Neural crest cell (in vitro differentiated cells): ENCODE results near the gene ARHGEF17. TPM values are rescaled to one million over a fixed set of nuclear protein-coding genes. Genes with fewer than 3 reads are reported as not detected.

Experiments
- DNase-seq: peaks from one replicate; pipeline ENCODE4 v3.0.0; 2021; ENCODE audit warnings: low read depth, mixed read lengths, low spot score
- H3K27ac Mint-ChIP-seq: one replicate; pipeline ENCODE4 v1.8.0; 2021; ENCODE audit warnings: mild to moderate bottlenecking, mixed read lengths; ENCODE audit not compliant: unreplicated experiment
- H3K27me3 Mint-ChIP-seq: 2 replicates; pipeline ENCODE4 v1.8.0; 2021; ENCODE audit warnings: low read depth, mild to moderate bottlenecking, mixed read lengths
- H3K36me3 Mint-ChIP-seq: 2 replicates; pipeline ENCODE4 v1.8.0; 2021; ENCODE audit warnings: low read depth, mild to moderate bottlenecking, mixed read lengths
- H3K4me1 Mint-ChIP-seq: 2 replicates; pipeline ENCODE4 v1.8.0; 2021; ENCODE audit warnings: mixed read lengths
- H3K4me3 Mint-ChIP-seq: one replicate; pipeline ENCODE4 v1.8.0; 2021; ENCODE audit warnings: mild to moderate bottlenecking, mixed read lengths
- H3K9me3 Mint-ChIP-seq: 2 replicates; pipeline ENCODE4 v1.8.0; 2021; ENCODE audit warnings: mixed read lengths
- total RNA-seq: library from RNA; stranded (reverse); gene quantifications from 2 replicates; pipeline ENCODE4 v1.2.1, GENCODE V29; 2021
- TF ChIP-seq, protein P1 (sequence below): fragments of 200-600 bp; sonication (generic); conservative IDR thresholded peaks from 2 replicates; pipeline ENCODE4 v1.5.0; 2021; ENCODE audit warnings: antibody characterized with exemption, mild to moderate bottlenecking

The ARHGEF17 gene
- total RNA-seq, 1 donor from 2014 or later: 55.7 TPM

DNA sequence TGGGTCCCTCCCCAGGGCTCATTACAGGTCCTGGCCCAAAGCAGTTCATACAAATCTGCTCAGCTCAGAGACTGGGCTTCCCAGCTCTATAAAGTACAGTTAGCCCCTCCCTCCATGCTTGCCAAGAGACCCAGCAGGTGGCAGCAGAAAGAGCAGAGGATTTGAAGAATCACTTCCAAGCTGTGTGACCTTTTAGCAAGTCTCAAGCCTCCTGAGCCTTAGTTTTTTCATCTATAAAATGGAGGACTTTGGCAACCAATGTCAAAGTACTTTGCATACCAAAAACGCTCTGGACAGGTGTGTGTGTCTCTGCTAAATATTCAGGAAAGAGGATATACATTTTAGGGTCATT, 94.7 kb downstream of the ARHGEF17 start:
- H3K4me3 Mint-ChIP-seq: no peak overlapping the region
- no peak overlapping the region for H3K27ac Mint-ChIP-seq
- TF ChIP-seq, protein P1, sequence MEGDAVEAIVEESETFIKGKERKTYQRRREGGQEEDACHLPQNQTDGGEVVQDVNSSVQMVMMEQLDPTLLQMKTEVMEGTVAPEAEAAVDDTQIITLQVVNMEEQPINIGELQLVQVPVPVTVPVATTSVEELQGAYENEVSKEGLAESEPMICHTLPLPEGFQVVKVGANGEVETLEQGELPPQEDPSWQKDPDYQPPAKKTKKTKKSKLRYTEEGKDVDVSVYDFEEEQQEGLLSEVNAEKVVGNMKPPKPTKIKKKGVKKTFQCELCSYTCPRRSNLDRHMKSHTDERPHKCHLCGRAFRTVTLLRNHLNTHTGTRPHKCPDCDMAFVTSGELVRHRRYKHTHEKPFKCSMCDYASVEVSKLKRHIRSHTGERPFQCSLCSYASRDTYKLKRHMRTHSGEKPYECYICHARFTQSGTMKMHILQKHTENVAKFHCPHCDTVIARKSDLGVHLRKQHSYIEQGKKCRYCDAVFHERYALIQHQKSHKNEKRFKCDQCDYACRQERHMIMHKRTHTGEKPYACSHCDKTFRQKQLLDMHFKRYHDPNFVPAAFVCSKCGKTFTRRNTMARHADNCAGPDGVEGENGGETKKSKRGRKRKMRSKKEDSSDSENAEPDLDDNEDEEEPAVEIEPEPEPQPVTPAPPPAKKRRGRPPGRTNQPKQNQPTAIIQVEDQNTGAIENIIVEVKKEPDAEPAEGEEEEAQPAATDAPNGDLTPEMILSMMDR: peak; percentile 20
- no peaks in the 10 kb centered on the region for H3K27me3 Mint-ChIP-seq
- H3K36me3 Mint-ChIP-seq: peaks cover 3% of the 10 kb centered on the region
- peaks cover 18% of the 10 kb centered on the region for H3K4me1 Mint-ChIP-seq
- H3K9me3 Mint-ChIP-seq: no peaks in the 10 kb centered on the region
- no peak for DNase-seq

DNA sequence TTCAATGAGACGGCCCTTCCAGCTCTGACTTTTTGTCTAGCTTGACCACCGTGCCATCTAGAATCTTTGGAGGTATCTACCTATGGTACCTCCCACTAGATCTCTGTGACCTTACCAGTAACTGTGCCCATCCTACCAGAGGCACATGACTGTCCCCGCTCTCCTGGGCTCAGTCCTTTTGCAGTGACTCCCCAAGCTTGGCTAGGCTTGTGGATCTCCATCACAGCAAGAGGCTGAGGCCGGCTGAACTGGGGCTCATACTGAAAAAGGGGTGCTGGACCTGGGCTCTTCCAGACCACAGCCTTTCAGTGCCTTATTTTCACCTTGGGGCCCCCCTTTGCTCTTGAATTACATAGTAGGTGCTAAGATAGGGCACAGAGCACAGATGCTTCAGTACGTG, 95.5 kb downstream of the ARHGEF17 start:
- TF ChIP-seq, protein P1: no peak
- H3K9me3 Mint-ChIP-seq: no peaks in the 10 kb centered on the region
- DNase-seq: no peak
- H3K36me3 Mint-ChIP-seq: peaks cover 3% of the 10 kb centered on the region
- H3K27ac Mint-ChIP-seq: no peak overlapping the region
- H3K4me1 Mint-ChIP-seq: peaks cover 18% of the 10 kb centered on the region
- H3K4me3 Mint-ChIP-seq: no peak overlapping the region
- H3K27me3 Mint-ChIP-seq: no peaks in the 10 kb centered on the region

DNA sequence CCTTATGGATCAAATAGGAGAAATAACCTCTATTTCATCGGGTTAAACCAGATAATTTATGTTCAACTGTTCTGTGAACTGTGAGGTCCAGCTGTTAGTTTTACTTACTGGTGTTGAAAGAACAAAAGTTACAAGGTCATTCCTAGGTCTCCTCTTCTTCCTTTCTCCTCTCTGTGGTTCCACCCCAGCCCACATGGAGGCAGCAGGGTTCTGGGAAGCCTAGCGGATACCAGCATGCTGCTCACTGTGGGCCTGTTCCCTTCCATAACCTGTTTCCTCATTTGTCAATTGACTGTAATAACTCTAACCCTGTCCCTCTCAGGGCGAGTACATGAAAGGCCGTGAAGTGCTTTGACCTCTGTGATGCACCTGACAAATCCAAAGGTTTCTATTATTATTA, 96.0 kb downstream of the ARHGEF17 start:
- Mint-ChIP-seq H3K36me3 (peaks cover 7% of the 10 kb centered on the region), H3K4me1 (peaks cover 18% of the 10 kb centered on the region), H3K27ac (peak overlapping the region; percentile 88), H3K27me3 (no peaks in the 10 kb centered on the region), H3K4me3 (peak overlapping the region; percentile 50), H3K9me3 (no peaks in the 10 kb centered on the region)
- DNase-seq: peak; percentile 42
- TF ChIP-seq, protein P1: peak; percentile 62

DNA sequence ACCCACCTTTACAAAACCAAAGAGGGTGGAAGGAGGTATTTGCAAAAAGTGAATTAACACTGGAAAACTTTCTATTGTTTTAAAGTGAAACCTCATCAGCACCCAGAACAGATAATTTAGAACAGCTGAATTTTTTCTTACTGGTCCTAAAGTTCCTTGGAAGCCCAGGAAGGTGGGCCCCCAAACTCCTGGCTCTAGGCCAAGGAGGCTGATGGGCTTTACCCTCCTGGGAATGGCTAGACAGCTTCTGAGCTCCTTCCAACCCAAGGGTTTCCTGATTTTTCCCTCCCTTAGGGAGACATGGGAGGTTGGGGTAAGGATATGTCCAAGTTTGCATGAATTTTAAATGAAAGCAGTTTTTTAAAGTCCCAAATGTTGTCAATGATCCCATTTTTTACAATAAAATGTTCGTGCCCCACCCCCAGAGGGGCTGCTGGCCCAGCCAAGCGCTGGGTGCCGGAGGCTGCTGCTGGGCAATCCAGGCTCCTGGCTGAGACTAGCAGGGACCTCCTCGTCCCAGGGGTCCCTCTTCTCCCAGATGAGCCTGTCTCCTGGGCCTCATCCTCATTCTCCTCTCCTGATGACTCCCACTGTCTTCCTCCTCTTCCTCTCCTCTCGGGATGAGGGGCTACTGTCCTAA, 96.5 kb downstream of the ARHGEF17 start:
- no peak overlapping the region for H3K27ac Mint-ChIP-seq
- no peaks in the 10 kb centered on the region for H3K9me3 Mint-ChIP-seq
- peaks cover 11% of the 10 kb centered on the region for H3K36me3 Mint-ChIP-seq
- peaks cover 13% of the 10 kb centered on the region for H3K4me1 Mint-ChIP-seq
- no peak overlapping the region for H3K4me3 Mint-ChIP-seq
- TF ChIP-seq, protein P1: no peak
- DNase-seq: no peak
- no peaks in the 10 kb centered on the region for H3K27me3 Mint-ChIP-seq

DNA sequence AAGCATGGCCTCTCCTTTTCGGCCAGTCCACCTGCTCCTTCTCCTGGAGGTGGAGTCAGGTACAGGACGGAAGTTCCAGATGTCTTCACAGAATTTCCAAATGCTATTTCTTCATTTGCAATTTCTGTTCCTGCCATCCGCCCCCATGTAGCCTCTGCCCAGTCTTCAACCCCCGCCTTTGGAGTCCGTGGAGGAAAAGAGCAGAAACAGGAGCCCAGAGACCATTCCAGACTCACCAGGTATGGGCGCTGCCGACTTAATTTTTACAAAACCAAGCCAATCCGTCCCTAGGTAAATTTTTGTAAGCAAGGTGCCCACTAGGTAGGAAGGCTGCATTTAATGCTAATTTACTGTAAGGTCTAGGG, 97.1 kb downstream of the ARHGEF17 start:
- TF ChIP-seq, protein P1: no peak
- DNase-seq: no peak
- no peaks in the 10 kb centered on the region for H3K9me3 Mint-ChIP-seq
- no peak overlapping the region for H3K4me3 Mint-ChIP-seq
- peaks cover 11% of the 10 kb centered on the region for H3K36me3 Mint-ChIP-seq
- no peaks in the 10 kb centered on the region for H3K27me3 Mint-ChIP-seq
- no peak overlapping the region for H3K27ac Mint-ChIP-seq
- H3K4me1 Mint-ChIP-seq: peaks cover 12% of the 10 kb centered on the region
